Measurements from ENCODE around the gene LYZL2.

LYZL2 gene

GRCh38 chr10:30662814-30663213 lies 33.3 kb upstream of the LYZL2 start:
- TF ChIP-seq SIN3A (IDR thresholded peaks at IDR 0.05; ENCODE audit: borderline replicate concordance, insufficient read depth, low read length) (no peak), FOXP2 (optimal IDR thresholded peaks at IDR 0.05; ENCODE audit: borderline replicate concordance, extremely low read depth, extremely low read length, insufficient read depth) (no peak), REST (IDR thresholded peaks at IDR 0.05; ENCODE audit: insufficient read depth in 1 of 2, low read depth in 2 of 2, low read length in 2 of 2) (no peak), POLR2AphosphoS5 (IDR thresholded peaks at IDR 0.05; ENCODE audit: low read depth, low read length) (no peak), TAF1 (IDR thresholded peaks at IDR 0.05; ENCODE audit: borderline replicate concordance, insufficient read depth, low read length) (no peak)

- TF ChIP-seq SIN3A (IDR thresholded peaks at IDR 0.05; ENCODE audit: borderline replicate concordance, insufficient read depth, low read length) = no peak
- no peak for TF ChIP-seq POLR2AphosphoS5 (IDR thresholded peaks at IDR 0.05; ENCODE audit: low read depth, low read length)
- no peak for TF ChIP-seq FOXP2 (optimal IDR thresholded peaks at IDR 0.05; ENCODE audit: borderline replicate concordance, extremely low read depth, extremely low read length, insufficient read depth)
- TF ChIP-seq REST (IDR thresholded peaks at IDR 0.05; ENCODE audit: insufficient read depth in 1 of 2, low read depth in 2 of 2, low read length in 2 of 2) = no peak
- TF ChIP-seq TAF1 (IDR thresholded peaks at IDR 0.05; ENCODE audit: borderline replicate concordance, insufficient read depth, low read length) = no peak
These were observed 26.7 kb upstream of the LYZL2 start for GRCh38 chr10:30656233-30656632.

GRCh38 chr10:30647089-30647488 lies 17.5 kb upstream of the LYZL2 start:
- TF ChIP-seq SIN3A (IDR thresholded peaks at IDR 0.05; ENCODE audit: borderline replicate concordance, insufficient read depth, low read length) (no peak), POLR2AphosphoS5 (IDR thresholded peaks at IDR 0.05; ENCODE audit: low read depth, low read length) (no peak), REST (IDR thresholded peaks at IDR 0.05; ENCODE audit: insufficient read depth in 1 of 2, low read depth in 2 of 2, low read length in 2 of 2) (no peak), TAF1 (IDR thresholded peaks at IDR 0.05; ENCODE audit: borderline replicate concordance, insufficient read depth, low read length) (no peak), FOXP2 (optimal IDR thresholded peaks at IDR 0.05; ENCODE audit: borderline replicate concordance, extremely low read depth, extremely low read length, insufficient read depth) (no peak)

GRCh38 chr10:30645340-30645827 lies 15.8 kb upstream of the LYZL2 start:
- TF ChIP-seq FOXP2 (optimal IDR thresholded peaks at IDR 0.05; ENCODE audit: borderline replicate concordance, extremely low read depth, extremely low read length, insufficient read depth) (no peak), REST (IDR thresholded peaks at IDR 0.05; ENCODE audit: insufficient read depth in 1 of 2, low read depth in 2 of 2, low read length in 2 of 2) (no peak), POLR2AphosphoS5 (IDR thresholded peaks at IDR 0.05; ENCODE audit: low read depth, low read length) (no peak), SIN3A (IDR thresholded peaks at IDR 0.05; ENCODE audit: borderline replicate concordance, insufficient read depth, low read length) (no peak), TAF1 (IDR thresholded peaks at IDR 0.05; ENCODE audit: borderline replicate concordance, insufficient read depth, low read length) (no peak)
